Duodenal mucosa (tissue), 2 donors: ENCODE measurements around the gene ENTPD1.

Experiments used
- H3K27ac ChIP-seq: one replicate; pipeline ENCODE4 v1.7.0; 2013; ENCODE audit warnings: low read depth, low read length
- H3K27me3 ChIP-seq, 2 donors: one replicate each; pipeline ENCODE4 v1.7.0; 2013; ENCODE audit warnings: low read length in 2 of 2, control low read depth in 1 of 2; ENCODE audit not compliant: insufficient read depth in 2 of 2, control insufficient read depth in 1 of 2
- H3K36me3 ChIP-seq, 2 donors: one replicate each; pipeline ENCODE4 v1.7.0; 2013; ENCODE audit warnings: low read length in 2 of 2, control low read depth in 1 of 2; ENCODE audit not compliant: insufficient read depth in 2 of 2, control insufficient read depth in 1 of 2
- H3K4me1 ChIP-seq, 2 donors: one replicate each; pipeline ENCODE4 v1.7.0; 2013; ENCODE audit warnings: low read length in 2 of 2, control low read depth in 1 of 2; ENCODE audit not compliant: insufficient read depth in 2 of 2, control insufficient read depth in 1 of 2
- H3K4me3 ChIP-seq, 2 donors: one replicate each; pipeline ENCODE4 v1.7.0; 2013; ENCODE audit warnings: low read length in 2 of 2, low read depth in 1 of 2
- H3K9ac ChIP-seq, 2 donors: one replicate each; pipeline ENCODE4 v1.7.0; 2013; ENCODE audit warnings: low read length in 2 of 2, low read depth in 1 of 2
- H3K9me3 ChIP-seq, 2 donors: one replicate each; pipeline ENCODE4 v1.7.0; 2013; ENCODE audit warnings: low read length in 2 of 2, control low read depth in 1 of 2; ENCODE audit not compliant: control insufficient read depth in 1 of 2

ENTPD1 gene

GRCh38 chr10:95860166-95860940 lies 104.4 kb downstream of the ENTPD1 start:
- H3K27ac ChIP-seq: no peak overlapping the region
- H3K27me3 ChIP-seq: no peaks in the 10 kb centered on the region
- no peak overlapping the region for H3K9ac ChIP-seq
- peaks cover 0 to 3% of the 10 kb centered on the region in 2 donors for H3K4me1 ChIP-seq
- no peaks in the 10 kb centered on the region for H3K9me3 ChIP-seq
- H3K36me3 ChIP-seq: peaks cover 0 to 3% of the 10 kb centered on the region in 2 donors
- no peak overlapping the region for H3K4me3 ChIP-seq

DNA sequence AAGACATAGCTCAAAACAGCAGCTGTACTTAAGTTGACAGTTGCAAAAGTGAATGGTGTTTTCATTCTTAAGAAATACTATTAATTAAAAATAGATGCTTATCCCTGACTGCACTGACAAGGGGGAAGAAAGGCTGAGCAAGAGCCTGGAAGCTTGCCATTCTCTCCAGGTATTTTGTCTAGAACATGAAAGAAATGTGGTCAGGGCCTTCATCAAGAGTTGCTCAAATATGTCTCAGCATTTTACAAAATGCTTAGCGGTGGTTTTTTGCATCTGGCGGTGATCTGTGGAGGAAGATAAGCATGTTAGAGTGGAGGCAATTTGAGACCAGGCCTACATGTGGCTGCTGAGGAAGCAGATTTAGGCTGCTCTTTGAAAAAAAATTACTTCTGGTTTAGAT lies 105.4 kb downstream of the ENTPD1 start:
- no peak overlapping the region for H3K27ac ChIP-seq
- no peaks in the 10 kb centered on the region for H3K9me3 ChIP-seq
- no peak overlapping the region for H3K9ac ChIP-seq
- H3K4me3 ChIP-seq: no peak overlapping the region
- peaks cover 0 to 3% of the 10 kb centered on the region in 2 donors for H3K36me3 ChIP-seq
- peaks cover 0 to 3% of the 10 kb centered on the region in 2 donors for H3K4me1 ChIP-seq
- H3K27me3 ChIP-seq: no peaks in the 10 kb centered on the region

GRCh38 chr10:95864906-95865813 lies 109.2 kb downstream of the ENTPD1 start:
- Histone ChIP-seq H3K4me1 (peaks cover 0 to 3% of the 10 kb centered on the region in 2 donors), H3K9ac (no peak overlapping the region), H3K36me3 (peaks cover 3 to 6% of the 10 kb centered on the region in 2 donors), H3K4me3 (no peak overlapping the region), H3K27me3 (no peaks in the 10 kb centered on the region), H3K9me3 (no peaks in the 10 kb centered on the region), H3K27ac (no peak overlapping the region)

GRCh38 chr10:95865814-95866466 lies 110.0 kb downstream of the ENTPD1 start:
- H3K9me3 ChIP-seq: no peaks in the 10 kb centered on the region
- H3K4me1 ChIP-seq: peaks cover 0 to 3% of the 10 kb centered on the region in 2 donors
- peaks cover 0 to 9% of the 10 kb centered on the region in 2 donors for H3K36me3 ChIP-seq
- H3K27me3 ChIP-seq: no peaks in the 10 kb centered on the region
- no peak overlapping the region for H3K9ac ChIP-seq
- no peak overlapping the region for H3K4me3 ChIP-seq
- H3K27ac ChIP-seq: no peak overlapping the region

GRCh38 chr10:95866467-95866842 lies 110.5 kb downstream of the ENTPD1 start:
- Histone ChIP-seq H3K9me3 (no peaks in the 10 kb centered on the region), H3K36me3 (peaks cover 0 to 10% of the 10 kb centered on the region in 2 donors), H3K9ac (no peak overlapping the region), H3K4me1 (peaks cover 0 to 3% of the 10 kb centered on the region in 2 donors), H3K27ac (no peak overlapping the region), H3K27me3 (no peaks in the 10 kb centered on the region), H3K4me3 (no peak overlapping the region)

DNA sequence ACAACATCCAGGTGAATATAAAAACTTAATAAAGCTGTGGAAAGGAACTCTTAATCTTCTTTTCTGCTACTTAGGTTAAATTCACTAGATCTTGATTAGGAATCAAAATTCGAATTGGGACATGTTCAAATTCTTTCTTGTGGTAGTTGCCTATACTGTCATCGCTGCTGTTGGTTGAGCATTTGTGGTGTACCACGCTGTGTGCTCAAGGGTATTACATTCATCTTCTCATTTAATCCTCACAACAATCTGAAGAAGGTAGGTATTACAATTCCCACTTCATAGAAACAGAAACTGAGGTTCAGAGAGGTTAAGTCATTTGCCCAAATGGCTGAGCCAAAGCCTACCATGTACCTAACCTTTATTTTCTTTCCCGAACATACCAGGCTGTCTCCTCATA lies 111.9 kb downstream of the ENTPD1 start:
- H3K27me3 ChIP-seq: no peaks in the 10 kb centered on the region
- H3K36me3 ChIP-seq: peaks cover 0 to 17% of the 10 kb centered on the region in 2 donors
- no peak overlapping the region for H3K4me3 ChIP-seq
- no peak overlapping the region for H3K9ac ChIP-seq
- no peaks in the 10 kb centered on the region for H3K9me3 ChIP-seq
- H3K4me1 ChIP-seq: peaks cover 0 to 3% of the 10 kb centered on the region in 2 donors
- H3K27ac ChIP-seq: no peak overlapping the region

GRCh38 chr10:95872158-95872711 lies 116.3 kb downstream of the ENTPD1 start:
- Histone ChIP-seq H3K4me3 (no peak overlapping the region), H3K4me1 (no peaks in the 10 kb centered on the region), H3K9me3 (no peaks in the 10 kb centered on the region), H3K9ac (no peak overlapping the region), H3K27ac (no peak overlapping the region), H3K36me3 (peaks cover 0 to 25% of the 10 kb centered on the region in 2 donors), H3K27me3 (no peaks in the 10 kb centered on the region)

GRCh38 chr10:95873139-95873538 lies 117.2 kb downstream of the ENTPD1 start:
- H3K27ac ChIP-seq: no peak overlapping the region
- no peak overlapping the region for H3K4me3 ChIP-seq
- H3K9ac ChIP-seq: no peak overlapping the region
- H3K36me3 ChIP-seq: peaks cover 0 to 23% of the 10 kb centered on the region in 2 donors
- no peaks in the 10 kb centered on the region for H3K27me3 ChIP-seq
- no peaks in the 10 kb centered on the region for H3K4me1 ChIP-seq
- H3K9me3 ChIP-seq: no peaks in the 10 kb centered on the region

DNA sequence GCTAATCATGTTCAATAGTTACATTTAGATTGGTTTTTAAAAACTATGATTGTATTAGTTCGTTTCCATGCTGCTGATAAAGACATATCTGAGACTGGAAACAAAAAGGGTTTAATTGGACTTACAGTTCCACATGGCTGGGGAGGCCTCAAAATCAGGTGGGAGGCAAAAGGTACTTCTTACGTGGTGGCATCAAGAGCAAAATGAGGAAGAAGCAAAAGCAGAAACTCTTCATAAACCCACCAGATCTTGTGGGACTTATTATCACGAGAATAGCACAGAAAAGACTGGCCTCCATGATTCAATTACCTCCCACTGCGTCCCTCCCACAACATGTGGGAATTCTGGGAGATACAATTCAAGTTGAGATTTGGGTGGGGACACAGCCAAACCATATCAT lies 117.7 kb downstream of the ENTPD1 start:
- Histone ChIP-seq H3K36me3 (peaks cover 0 to 20% of the 10 kb centered on the region in 2 donors), H3K27me3 (no peaks in the 10 kb centered on the region), H3K27ac (no peak overlapping the region), H3K4me3 (no peak overlapping the region), H3K9me3 (no peaks in the 10 kb centered on the region), H3K9ac (no peak overlapping the region), H3K4me1 (no peaks in the 10 kb centered on the region)
